ENCODE data around the gene ZNF770. TPM values are rescaled to one million over a fixed set of nuclear protein-coding genes. Genes with fewer than 3 reads are reported as not detected.

The ZNF770 gene
- total and polyA plus RNA-seq, 2 donors (not counting 3 experiments of a cell fraction or from before 2014, with no cell fraction given) = 6.4 to 30.3 TPM

- ChIA-PET POLR2A (no interaction called here), CTCF (interaction anchor here (1.7 to 1.8 kb wide), 2 partner anchors 24 to 25 kb away, joined by 7 read pairs; partner anchors contain the start of gene AQR)
- no TSS peak for BruUV-seq (replicated peaks)
- Histone ChIP-seq H3K9ac (replicated peaks; ENCODE audit: extremely low read depth, insufficient read depth, low read length) (no peak overlapping the region), H3K4me2 (ENCODE audit: insufficient read depth, low read length) (no peak overlapping the region), H3K27ac (ENCODE audit: insufficient read depth, low read depth, low read length) (no peak overlapping the region), H3K4me1 (ENCODE audit: control insufficient read depth, extremely low read depth, insufficient read depth, low read length) (peaks cover 5% of the 10 kb centered on the region), H3K36me3 (ENCODE audit: control insufficient read depth in 2 of 2, extremely low read depth in 1 of 2, insufficient read depth in 2 of 2, low read length in 2 of 2) (peaks cover 6% of the 10 kb centered on the region in 2 experiments), H3K4me3 (replicated peaks in 1 of 3; ENCODE audit: insufficient read depth in 1 of 3, low read depth in 1 of 3, low read length in 3 of 3) (no peak overlapping the region), H2AFZ (ENCODE audit: low read depth, low read length) (no peak overlapping the region), H4K20me1 (replicated peaks; ENCODE audit: control insufficient read depth, extremely low read depth, insufficient read depth, low read length) (no peaks in the 10 kb centered on the region), H3K9me1 (replicated peaks; ENCODE audit: control insufficient read depth, extremely low read depth, insufficient read depth, low read length) (no peaks in the 10 kb centered on the region), H3K9me3 (replicated peaks; ENCODE audit: control insufficient read depth, insufficient read depth, low read length) (no peaks in the 10 kb centered on the region), H3K79me2 (ENCODE audit: control insufficient read depth, insufficient read depth, low read length) (no peaks in the 10 kb centered on the region), H3K27me3 (ENCODE audit: control insufficient read depth in 2 of 2, insufficient read depth in 2 of 2, low read length in 2 of 2) (no peaks in the 10 kb centered on the region)
- intact Hi-C loops (cut with micrococcal nuclease) = no loop called here
- dilution Hi-C loops (cut with MboI; ENCODE audit: extremely low pct_ligation_motif_present, low sequenced_read_pairs) = no loop called here
- FAIRE-seq = no peak
- DNase-seq (ENCODE audit: low read depth, low spot score) = no peak
- TF ChIP-seq MYC (IDR thresholded peaks at IDR 0.05; ENCODE audit: low read depth, low read length) = no peak
- TF ChIP-seq FOS (IDR thresholded peaks at IDR 0.05; ENCODE audit: borderline replicate concordance, insufficient read depth, low read length) = no peak
- TF ChIP-seq EZH2 (IDR thresholded peaks at IDR 0.05; ENCODE audit: borderline replicate concordance, low read depth, low read length, severe bottlenecking) = no peak
- TF ChIP-seq POLR2A (IDR thresholded peaks at IDR 0.05; ENCODE audit: low read depth, low read length) = no peak
- no peak for TF ChIP-seq POLR2AphosphoS5 (IDR thresholded peaks at IDR 0.05; ENCODE audit: insufficient read depth, low read depth, low read length)
- TF ChIP-seq CTCF (IDR thresholded peaks at IDR 0.05; ENCODE audit: extremely low read depth in 1 of 2, insufficient read depth in 1 of 2, low read depth in 1 of 2, low read length in 2 of 2) = no peak
- no peak for TF ChIP-seq JUN (IDR thresholded peaks at IDR 0.05; ENCODE audit: borderline replicate concordance, insufficient read depth, insufficient read length, low read depth)
- TF ChIP-seq MAX (IDR thresholded peaks at IDR 0.05; ENCODE audit: insufficient read depth, insufficient read length) = no peak
- no peak for TF ChIP-seq GATA2 (IDR thresholded peaks at IDR 0.05; ENCODE audit: insufficient read depth, insufficient read length, low read depth, low read length)
Measured at GRCh38 chr15:34944936-34945335, 43.2 kb downstream of the ZNF770 start.
